SK-N-SH (cell line): ENCODE measurements around the gene BACE2. TPM values are rescaled to one million over a fixed set of nuclear protein-coding genes. Genes with fewer than 3 reads are reported as not detected.

Experiments
- CTCF ChIA-PET: fragments of 300-600, 350-600 bp; formaldehyde crosslinking; extraction: SDS; loops from one replicate; lab custom pipeline; 2021; lab: Yijun Ruan, JAX
- POLR2A ChIA-PET: fragments of 350-600 bp; sonication (Branson Sonifier 250); formaldehyde crosslinking; extraction: SDS; loops from one replicate; lab custom pipeline; 2020; ENCODE audit warnings: antibody characterized with exemption, inconsistent platforms; lab: Yijun Ruan, JAX
- DNase-seq: peaks from one replicate; pipeline ENCODE4 v3.0.0; 2012
- H2AFZ ChIP-seq: fragments of 200-600 bp; sonication (generic); 2 replicates; pipeline ENCODE4 v1.8.1; 2016; ENCODE audit warnings: antibody characterized with exemption, mild to moderate bottlenecking, low read depth
- H3F3A ChIP-seq: fragments of 200-600 bp; sonication (generic); replicated peaks from 2 replicates; pipeline ENCODE3; 2016; ENCODE audit warnings: antibody characterized with exemption, mild to moderate bottlenecking; ENCODE audit not compliant: insufficient read depth
- H3K27ac ChIP-seq, 2 experiments: fragments of 200-500 bp in 1 of 2; fragments of 200-600 bp in 1 of 2; sonication (Bioruptor generic) in 1 of 2; sonication (generic), shearing (Covaris generic) in 1 of 2; 2 replicates each; pipeline versions ENCODE4 v1.5.1 to v1.6.1; 2014 to 2016; ENCODE audit warnings: low read depth in 2 of 2, inconsistent platforms in 1 of 2, low read length in 1 of 2, mild to moderate bottlenecking in 1 of 2, mixed read lengths in 1 of 2
- H3K27me3 ChIP-seq: fragments of 200-600 bp; sonication (generic), shearing (Covaris generic); 2 replicates; pipeline ENCODE4 v1.6.1; 2016; ENCODE audit warnings: mixed run types; ENCODE audit not compliant: insufficient read depth
- H3K36me3 ChIP-seq, 2 experiments: fragments of 200-500 bp in 1 of 2; fragments of 200-600 bp in 1 of 2; sonication (Bioruptor generic) in 1 of 2; sonication (generic) in 1 of 2; replicated peaks in 1 of 2; 2 replicates each; pipeline versions ENCODE3 to v1.5.1; 2014 to 2016; ENCODE audit warnings: low read length in 1 of 2, mild to moderate bottlenecking in 1 of 2; ENCODE audit not compliant: insufficient read depth in 2 of 2, control insufficient read depth in 1 of 2
- H3K4me1 ChIP-seq, 2 experiments: fragments of 200-500 bp in 1 of 2; fragments of 200-600 bp in 1 of 2; sonication (Bioruptor generic) in 1 of 2; sonication (generic), shearing (Covaris generic) in 1 of 2; 2 replicates each; pipeline versions ENCODE4 v1.5.1 to v1.6.1; 2014 to 2016; ENCODE audit warnings: low read depth in 1 of 2, low read length in 1 of 2, mixed run types in 1 of 2; ENCODE audit not compliant: insufficient read depth in 2 of 2, control insufficient read depth in 1 of 2
- H3K4me2 ChIP-seq: fragments of 200-600 bp; sonication (generic), shearing (Covaris generic); 2 replicates; pipeline ENCODE4 v1.6.1; 2017; ENCODE audit warnings: mixed run types
- H3K4me3 ChIP-seq, 2 experiments: fragments of 200-500 bp in 1 of 2; fragments of 200-600 bp in 1 of 2; sonication (Bioruptor generic) in 1 of 2; sonication (generic), shearing (Covaris generic) in 1 of 2; 2 replicates each; pipeline versions ENCODE4 v1.5.1 to v1.8.1; 2014 to 2016; ENCODE audit warnings: low read depth in 2 of 2, inconsistent platforms in 1 of 2, low read length in 1 of 2, mild to moderate bottlenecking in 1 of 2, mixed read lengths in 1 of 2, moderate library complexity in 1 of 2
- H3K79me2 ChIP-seq: fragments of 200-600 bp; sonication (generic); 2 replicates; pipeline ENCODE4 v1.8.1; 2017; ENCODE audit warnings: mild to moderate bottlenecking; ENCODE audit not compliant: insufficient read depth
- H3K9ac ChIP-seq: fragments of 200-600 bp; sonication (generic); 2 replicates; pipeline ENCODE4 v1.6.1; 2017; ENCODE audit warnings: mixed run types
- H3K9me2 ChIP-seq: fragments of 200-600 bp; sonication (generic); 2 replicates; pipeline ENCODE4 v1.6.1; 2017; ENCODE audit warnings: mixed run types
- H3K9me3 ChIP-seq: fragments of 200-600 bp; sonication (generic); 2 replicates; pipeline ENCODE4 v1.6.1; 2017; ENCODE audit warnings: mixed run types, mild to moderate bottlenecking, moderate library complexity
- H4K20me1 ChIP-seq: fragments of 200-600 bp; sonication (generic); 2 replicates; pipeline ENCODE4 v1.6.1; 2017; ENCODE audit warnings: mild to moderate bottlenecking, mixed run types; ENCODE audit not compliant: insufficient read depth
- CHD2 ChIP-seq: fragments of 150-350 bp; IDR thresholded peaks from 2 replicates; pipeline ENCODE4 v1.6.1; 2018; ENCODE audit warnings: low read length; ENCODE audit not compliant: partially characterized antibody
- CTCF ChIP-seq: fragments of 200-600 bp; sonication (generic); IDR thresholded peaks from 2 replicates; pipeline ENCODE4 v1.6.1; 2017; ENCODE audit warnings: antibody characterized with exemption, mild to moderate bottlenecking, moderate library complexity
- ELF1 ChIP-seq: IDR thresholded peaks from 2 replicates; pipeline ENCODE4 v1.4.0; 2012
- EP300 ChIP-seq, 2 experiments: IDR thresholded peaks; 2 replicates each; pipeline versions ENCODE4 v1.4.0 to v1.6.1; 2012; ENCODE audit warnings: borderline replicate concordance in 1 of 2, low read depth in 1 of 2, low read length in 1 of 2
- EZH2phosphoT487 ChIP-seq: fragments of 200-600 bp; sonication (generic); IDR thresholded peaks from 2 replicates; pipeline ENCODE4 v1.6.1; 2017; ENCODE audit warnings: low read depth, mixed run types, mild to moderate bottlenecking, antibody characterized with exemption, moderate library complexity, borderline replicate concordance
- FOSL2 ChIP-seq: IDR thresholded peaks from 2 replicates; pipeline ENCODE4 v1.4.0; 2012; ENCODE audit warnings: low read depth, mild to moderate bottlenecking, moderate library complexity, borderline replicate concordance
- FOXJ3 ChIP-seq: sonication (generic); formaldehyde crosslinking; IDR thresholded peaks from 2 replicates; pipeline ENCODE4 v1.5.1; 2020; ENCODE audit warnings: mild to moderate bottlenecking, missing genetic modification reagents
- FOXM1 ChIP-seq: IDR thresholded peaks from 2 replicates; pipeline ENCODE4 v1.4.0; 2012; ENCODE audit warnings: low read depth, mild to moderate bottlenecking
- GABPA ChIP-seq: IDR thresholded peaks from 2 replicates; pipeline ENCODE4 v1.4.0; 2012; ENCODE audit warnings: low read depth, mild to moderate bottlenecking
- GATA2 ChIP-seq: sonication (generic); formaldehyde crosslinking; IDR thresholded peaks from 2 replicates; pipeline ENCODE4 v1.5.0; 2020; ENCODE audit warnings: mild to moderate bottlenecking, missing genetic modification reagents
- MEF2A ChIP-seq: IDR thresholded peaks from 2 replicates; pipeline ENCODE4 v1.4.0; 2012; ENCODE audit warnings: low read depth, borderline replicate concordance
- MXI1 ChIP-seq: IDR thresholded peaks from 2 replicates; pipeline ENCODE4 v1.6.1; 2012; ENCODE audit warnings: mild to moderate bottlenecking, low read depth, low read length, improper control_type of control experiment
- NFIC ChIP-seq: IDR thresholded peaks from 2 replicates; pipeline ENCODE4 v1.4.0; 2012; ENCODE audit warnings: borderline replicate concordance
- POLR2AphosphoS5 ChIP-seq: IDR thresholded peaks from 2 replicates; pipeline ENCODE4 v1.6.1; 2012; ENCODE audit warnings: low read depth, low read length
- RXRA ChIP-seq: IDR thresholded peaks from 2 replicates; pipeline ENCODE4 v1.4.0; 2012; ENCODE audit warnings: low read depth, mild to moderate bottlenecking, borderline replicate concordance
- SMC3 ChIP-seq: IDR thresholded peaks from 2 replicates; pipeline ENCODE4 v1.6.1; 2012; ENCODE audit warnings: low read depth, low read length, improper control_type of control experiment
- TAF1 ChIP-seq: IDR thresholded peaks from 2 replicates; pipeline ENCODE4 v1.6.1; 2012; ENCODE audit warnings: low read depth, mild to moderate bottlenecking, low read length, moderate library complexity, borderline replicate concordance
- TEAD4 ChIP-seq: IDR thresholded peaks from 2 replicates; pipeline ENCODE4 v1.4.0; 2012; ENCODE audit warnings: mild to moderate bottlenecking, borderline replicate concordance; ENCODE audit not compliant: insufficient read depth
- WGBS: methylation state at CpG from one replicate; pipeline ENCODE4 v1.1.6; 2017; ENCODE audit warnings: low lambda C conversion rate; 5-methylcytosine and 5-hydroxymethylcytosine counted together
- polyA plus RNA-seq, 3 experiments: library from polyadenylated mRNA; depleted of rRNA; stranded (reverse); fragments of >200 nt; gene quantifications; 2 replicates each; pipeline ENCODE4 v1.2.3, GENCODE V29; 2012

BACE2 gene
- polyA plus RNA-seq, 1 of the 3 experiments (the other 2 are of a cell fraction), result 23.4 TPM

GRCh38 chr21:41175080-41175479 lies 7.1 kb downstream of the BACE2 start:
- DNase-seq, result no peak
- Histone ChIP-seq H3K27me3 (no peaks in the 10 kb centered on the region), H3K27ac (no peak overlapping the region), H3K4me3 (no peak overlapping the region), H3K36me3 (no peaks in the 10 kb centered on the region), H3K9ac (no peak overlapping the region), H3K79me2 (no peaks in the 10 kb centered on the region), H3K9me3 (no peaks in the 10 kb centered on the region), H3K9me2 (no peaks in the 10 kb centered on the region), H3K4me2 (no peak overlapping the region), H3K4me1 (no peaks in the 10 kb centered on the region), H2AFZ (no peak overlapping the region), H3F3A (no peaks in the 10 kb centered on the region), H4K20me1 (no peaks in the 10 kb centered on the region)
- POLR2A ChIA-PET, result no interaction called here
- CTCF ChIA-PET, result no interaction called here
- TF ChIP-seq RXRA, result no peak
- no peak for TF ChIP-seq EP300 (IDR thresholded peaks at IDR 0.05; ENCODE audit: borderline replicate concordance in 1 of 2, low read depth in 1 of 2, low read length in 1 of 2)
- TF ChIP-seq GABPA, result no peak
- no peak for TF ChIP-seq EZH2phosphoT487
- TF ChIP-seq GATA2, result no peak
- TF ChIP-seq POLR2AphosphoS5, result no peak
- no peak for TF ChIP-seq TAF1
- no peak for TF ChIP-seq CHD2
- TF ChIP-seq TEAD4, result no peak
- TF ChIP-seq MEF2A, result no peak
- TF ChIP-seq SMC3, result no peak
- TF ChIP-seq MXI1, result no peak
- TF ChIP-seq FOXM1, result no peak
- TF ChIP-seq NFIC, result no peak
- no peak for TF ChIP-seq FOXJ3 (CRISPR knock-in tag)
- no peak for TF ChIP-seq FOSL2
- WGBS, result 47% methylated on average over 6 of the region's 6 CpGs

GRCh38 chr21:41176846-41177245 lies 8.9 kb downstream of the BACE2 start:
- Histone ChIP-seq H3K4me3 (no peak overlapping the region), H3K9me2 (no peaks in the 10 kb centered on the region), H3K9ac (no peak overlapping the region), H3F3A (no peaks in the 10 kb centered on the region), H3K27me3 (no peaks in the 10 kb centered on the region), H3K4me1 (no peaks in the 10 kb centered on the region), H3K27ac (no peak overlapping the region), H3K79me2 (no peaks in the 10 kb centered on the region), H3K4me2 (no peak overlapping the region), H2AFZ (no peak overlapping the region), H4K20me1 (no peaks in the 10 kb centered on the region), H3K36me3 (no peaks in the 10 kb centered on the region), H3K9me3 (no peaks in the 10 kb centered on the region)
- POLR2A ChIA-PET, result no interaction called here
- WGBS, result 45% methylated on average over 3 of the region's 3 CpGs
- CTCF ChIA-PET, result no interaction called here
- no peak for TF ChIP-seq CTCF
- TF ChIP-seq FOXM1, result no peak
- no peak for TF ChIP-seq ELF1
- no peak for TF ChIP-seq GATA2
- no peak for DNase-seq
